ENCODE results near the gene ARMC2. TPM values are rescaled to one million over a fixed set of nuclear protein-coding genes. Genes with fewer than 3 reads are reported as not detected.

ARMC2 gene
- total RNA-seq, 6 donors from 2014 or later = 4.1 to 24.0 (median 7.8) TPM

GRCh38 chr6:108846101-108846500 lies 2.1 kb upstream of the ARMC2 start:
- no peaks in the 10 kb centered on the region for H3K9me3 ChIP-seq
- H3K27me3 ChIP-seq = no peaks in the 10 kb centered on the region
- peaks cover 17 to 31% (median 24%) of the 10 kb centered on the region in 4 donors for H3K4me1 ChIP-seq
- H3K27ac ChIP-seq = peak overlapping the region in 1 of 4 donors; percentile 31
- WGBS, 2 donors = 55 to 60% methylated on average over 5 of the region's 5 CpGs
- H3K4me3 ChIP-seq = no peak overlapping the region
- H3K36me3 ChIP-seq = no peaks in the 10 kb centered on the region
- TF ChIP-seq POLR2A (IDR thresholded peaks at IDR 0.05) = no peak
- no peak for TF ChIP-seq EP300 (IDR thresholded peaks at IDR 0.05)
- TF ChIP-seq POLR2AphosphoS5 (IDR thresholded peaks at IDR 0.05) = no peak
- TF ChIP-seq CTCF (IDR thresholded peaks at IDR 0.05) = no peak
- ATAC-seq (ENCODE audit: low FRiP score in 2 of 2) = no peak
- DNase-seq = no peak

GRCh38 chr6:108846628-108847027 lies 1.6 kb upstream of the ARMC2 start:
- 100% methylated on average over 1 of the region's 1 CpG for WGBS, 2 donors
- Histone ChIP-seq H3K27ac (peak overlapping the region in 1 of 4 donors; percentile 31), H3K4me3 (no peak overlapping the region), H3K27me3 (no peaks in the 10 kb centered on the region), H3K4me1 (peaks cover 21 to 37% (median 29%) of the 10 kb centered on the region in 4 donors), H3K9me3 (no peaks in the 10 kb centered on the region), H3K36me3 (no peaks in the 10 kb centered on the region)
- TF ChIP-seq EP300 (IDR thresholded peaks at IDR 0.05) (no peak), POLR2AphosphoS5 (IDR thresholded peaks at IDR 0.05) (no peak), CTCF (IDR thresholded peaks at IDR 0.05) (no peak), POLR2A (IDR thresholded peaks at IDR 0.05) (no peak)
- ATAC-seq (ENCODE audit: low FRiP score in 2 of 2) (no peak), DNase-seq (no peak)

GRCh38 chr6:108847738-108848115 lies 495 bp upstream of the ARMC2 start:
- Histone ChIP-seq H3K4me3 (peak overlapping the region; percentile 25 to 90 (median 78)), H3K4me1 (peaks cover 21 to 38% (median 30%) of the 10 kb centered on the region in 4 donors), H3K27me3 (no peaks in the 10 kb centered on the region), H3K27ac (peak overlapping the region; percentile 80 to 87 (median 84)), H3K36me3 (no peaks in the 10 kb centered on the region), H3K9me3 (no peaks in the 10 kb centered on the region)
- ATAC-seq (ENCODE audit: low FRiP score in 2 of 2) (peak in 1 of 2 donors; percentile 1), DNase-seq (no peak)
- TF ChIP-seq CTCF (IDR thresholded peaks at IDR 0.05) = no peak
- 42% methylated on average over 12 of the region's 12 CpGs for WGBS, 2 donors

GRCh38 chr6:108850669-108851465 lies 2.6 kb downstream of the ARMC2 start:
- H3K27ac ChIP-seq = peak overlapping the region; percentile 46 to 82 (median 74)
- peaks cover 21 to 38% (median 30%) of the 10 kb centered on the region in 4 donors for H3K4me1 ChIP-seq
- peaks cover 0 to 14% (median 10%) of the 10 kb centered on the region in 4 donors for H3K36me3 ChIP-seq
- H3K4me3 ChIP-seq = no peak overlapping the region
- 41 to 55% methylated on average over 10 of the region's 10 CpGs for WGBS, 2 donors
- H3K9me3 ChIP-seq = no peaks in the 10 kb centered on the region
- DNase-seq (peak in 1 of 2 donors; percentile 81), ATAC-seq (ENCODE audit: low FRiP score in 2 of 2) (no peak)
- peak in 1 of 4 donors; percentile 44 for TF ChIP-seq POLR2A (IDR thresholded peaks at IDR 0.05)
- peak in 1 of 2 donors; percentile 15 for TF ChIP-seq POLR2AphosphoS5 (IDR thresholded peaks at IDR 0.05)
- TF ChIP-seq CTCF (IDR thresholded peaks at IDR 0.05) = no peak
- H3K27me3 ChIP-seq = no peaks in the 10 kb centered on the region

GRCh38 chr6:108851756-108852155 lies 3.5 kb downstream of the ARMC2 start:
- no peaks in the 10 kb centered on the region for H3K9me3 ChIP-seq
- DNase-seq (no peak), ATAC-seq (ENCODE audit: low FRiP score in 2 of 2) (no peak)
- TF ChIP-seq POLR2A (IDR thresholded peaks at IDR 0.05) = no peak
- WGBS, 2 donors = 44 to 47% methylated on average over 1 of the region's 1 CpG
- H3K4me1 ChIP-seq = peaks cover 21 to 38% (median 30%) of the 10 kb centered on the region in 4 donors
- H3K36me3 ChIP-seq = peaks cover 0 to 23% (median 15%) of the 10 kb centered on the region in 4 donors
- no peaks in the 10 kb centered on the region for H3K27me3 ChIP-seq
- H3K4me3 ChIP-seq = no peak overlapping the region
- peak overlapping the region in 2 of 4 donors; percentile 68 to 81 for H3K27ac ChIP-seq
